ENCODE results near the gene DHRS3. TPM values are rescaled to one million over a fixed set of nuclear protein-coding genes. Genes with fewer than 3 reads are reported as not detected.

Gene DHRS3
- total RNA-seq, 2 donors from 2014 or later: 81.7 to 104 TPM

GRCh38 chr1:12537294-12537693, 80.7 kb downstream of the DHRS3 start:
- ATAC-seq (no peak), DNase-seq (no peak)
- peaks cover 9% of the 10 kb centered on the region for H3K4me1 ChIP-seq
- no peaks in the 10 kb centered on the region for H3K36me3 ChIP-seq (replicated peaks in 1 of 2; ENCODE audit: insufficient read depth in 1 of 2, low read depth in 2 of 2)
- H3K27ac ChIP-seq: no peak overlapping the region
- no peak overlapping the region for H3K4me3 ChIP-seq
- WGBS, 2 donors: 90 to 92% methylated on average over 4 of the region's 4 CpGs
- intact Hi-C loops (cut with DNase I): no loop called here
- no peaks in the 10 kb centered on the region for H3K27me3 ChIP-seq
- TF ChIP-seq CTCF (IDR thresholded peaks at IDR 0.05) (no peak), POLR2A (IDR thresholded peaks at IDR 0.05) (no peak)
- no peaks in the 10 kb centered on the region for H3K9me3 ChIP-seq

- Histone ChIP-seq H3K36me3 (replicated peaks in 1 of 2; ENCODE audit: insufficient read depth in 1 of 2, low read depth in 2 of 2) (no peaks in the 10 kb centered on the region), H3K4me1 (peaks cover 13% of the 10 kb centered on the region), H3K4me3 (no peak overlapping the region), H3K9me3 (no peaks in the 10 kb centered on the region), H3K27ac (no peak overlapping the region), H3K27me3 (no peaks in the 10 kb centered on the region)
- no peak for ATAC-seq
- no peak for DNase-seq
- TF ChIP-seq POLR2A (IDR thresholded peaks at IDR 0.05) (no peak), CTCF (IDR thresholded peaks at IDR 0.05) (no peak)
- WGBS, 2 donors: 89 to 94% methylated on average over 1 of the region's 1 CpG
- intact Hi-C loops (cut with DNase I): no loop called here
These were observed 81.9 kb downstream of the DHRS3 start for GRCh38 chr1:12536023-12536639.

- intact Hi-C loops (cut with DNase I): no loop called here
- 86 to 87% methylated on average over 19 of the region's 19 CpGs for WGBS, 2 donors
- Histone ChIP-seq H3K4me1 (peaks cover 38% of the 10 kb centered on the region), H3K4me3 (no peak overlapping the region), H3K9me3 (no peaks in the 10 kb centered on the region), H3K36me3 (replicated peaks in 1 of 2; ENCODE audit: insufficient read depth in 1 of 2, low read depth in 2 of 2) (no peaks in the 10 kb centered on the region), H3K27ac (no peak overlapping the region), H3K27me3 (no peaks in the 10 kb centered on the region)
- DNase-seq (peak in 1 of 4 donors; percentile 6), ATAC-seq (no peak)
- TF ChIP-seq CTCF (IDR thresholded peaks at IDR 0.05) (no peak), POLR2A (IDR thresholded peaks at IDR 0.05) (no peak)
These were observed 85.3 kb downstream of the DHRS3 start for GRCh38 chr1:12532405-12533315.

- H3K27me3 ChIP-seq: no peaks in the 10 kb centered on the region
- no peaks in the 10 kb centered on the region for H3K36me3 ChIP-seq (replicated peaks in 1 of 2; ENCODE audit: insufficient read depth in 1 of 2, low read depth in 2 of 2)
- DNase-seq (no peak), ATAC-seq (no peak)
- H3K27ac ChIP-seq: peak overlapping the region in 1 of 4 donors; percentile 2
- peaks cover 53% of the 10 kb centered on the region for H3K4me1 ChIP-seq
- no peak overlapping the region for H3K4me3 ChIP-seq
- intact Hi-C loops (cut with DNase I): no loop called here
- 23 to 36% methylated on average over 1 of the region's 1 CpG for WGBS, 2 donors
- no peak for TF ChIP-seq POLR2A (IDR thresholded peaks at IDR 0.05)
- TF ChIP-seq CTCF (IDR thresholded peaks at IDR 0.05): no peak
- no peaks in the 10 kb centered on the region for H3K9me3 ChIP-seq
These were observed 86.9 kb downstream of the DHRS3 start for GRCh38 chr1:12531179-12531499.

Data from body of pancreas (tissue), 4 donors.